NB4 (cell line): ENCODE data around the gene GSK3A.

ENCODE experiments used
- CTCF ChIP-seq: IDR thresholded peaks from one replicate; pipeline ENCODE4 v1.5.1; 2012; ENCODE audit warnings: low read depth, low read length
- MAX ChIP-seq: IDR thresholded peaks from 2 replicates; pipeline ENCODE4 v1.6.1; 2011; ENCODE audit warnings: low read depth, low read length
- POLR2A ChIP-seq: IDR thresholded peaks from 2 replicates; pipeline ENCODE4 v1.6.1; 2011; ENCODE audit warnings: mild to moderate bottlenecking; ENCODE audit not compliant: insufficient read length; ENCODE audit errors: extremely low read depth

GRCh38 chr19:42189133-42189532 lies 53.3 kb downstream of the GSK3A start:
- TF ChIP-seq MAX, result no peak
- no peak for TF ChIP-seq CTCF
- no peak for TF ChIP-seq POLR2A
